CD14-positive monocyte (primary cell): ENCODE results near the gene UBE2J2. TPM values are rescaled to one million over a fixed set of nuclear protein-coding genes. Genes with fewer than 3 reads are reported as not detected.

Experiments
- DNase-seq, 3 donors: peaks; one replicate each; pipeline ENCODE4 v3.0.0-alpha.2; 2011 to 2022
- H2AFZ ChIP-seq: 2 replicates; pipeline ENCODE4 v1.6.0; 2012; ENCODE audit warnings: mild to moderate bottlenecking, low read depth, low read length, inconsistent platforms; ENCODE audit not compliant: insufficient read depth, poor library complexity, severe bottlenecking
- H3K27ac ChIP-seq, 2 donors: 1 replicate in 1 of 2; 2 replicates in 1 of 2; pipeline ENCODE4 v1.5.1; 2012 to 2013; ENCODE audit warnings: low read length in 2 of 2, control low read depth in 1 of 2, inconsistent platforms in 1 of 2, low read depth in 1 of 2, mild to moderate bottlenecking in 1 of 2
- H3K27me3 ChIP-seq, 2 donors: one replicate each; pipeline versions ENCODE4 v1.6.0 to v1.6.1; 2011 to 2013; ENCODE audit warnings: low read length in 2 of 2; ENCODE audit not compliant: control insufficient read depth in 2 of 2, insufficient read depth in 2 of 2
- H3K36me3 ChIP-seq, 2 donors: replicated peaks in 1 of 2; 1 replicate in 1 of 2; 2 replicates in 1 of 2; pipeline versions ENCODE4 v1.5.1 to v1.6.1; 2012 to 2013; ENCODE audit warnings: low read length in 2 of 2, control low read depth in 1 of 2, inconsistent platforms in 1 of 2, mild to moderate bottlenecking in 1 of 2; ENCODE audit not compliant: insufficient read depth in 2 of 2, control insufficient read depth in 1 of 2
- H3K4me1 ChIP-seq, 2 donors: 1 replicate in 1 of 2; 2 replicates in 1 of 2; pipeline versions ENCODE4 v1.5.1 to v1.6.1; 2012 to 2013; ENCODE audit warnings: low read length in 2 of 2, control low read depth in 1 of 2, inconsistent platforms in 1 of 2, mild to moderate bottlenecking in 1 of 2, moderate library complexity in 1 of 2; ENCODE audit not compliant: insufficient read depth in 2 of 2, control insufficient read depth in 1 of 2
- H3K4me2 ChIP-seq: replicated peaks from 2 replicates; pipeline ENCODE3; 2012; ENCODE audit warnings: low read length, moderate library complexity, mild to moderate bottlenecking; ENCODE audit not compliant: poor library complexity, severe bottlenecking; ENCODE audit errors: extremely low read depth
- H3K4me3 ChIP-seq, 3 experiments: fragments of 200-600 bp in 1 of 3; sonication (generic) in 1 of 3; replicated peaks in 1 of 3; 1 replicate in 2 of 3; 2 replicates in 1 of 3; pipeline ENCODE4 v1.5.1; 2011 to 2013; ENCODE audit warnings: low read length in 3 of 3, mild to moderate bottlenecking in 3 of 3, control low read depth in 2 of 3, low read depth in 2 of 3, inconsistent platforms in 1 of 3, moderate library complexity in 1 of 3
- H3K79me2 ChIP-seq: 2 replicates; pipeline ENCODE4 v1.6.0; 2012; ENCODE audit warnings: mild to moderate bottlenecking, control low read depth, inconsistent platforms, low read length, moderate library complexity; ENCODE audit not compliant: insufficient read depth
- H3K9ac ChIP-seq: 2 replicates; pipeline ENCODE4 v1.6.0; 2017; ENCODE audit warnings: low read length, mild to moderate bottlenecking; ENCODE audit not compliant: insufficient read depth, poor library complexity, severe bottlenecking
- H3K9me3 ChIP-seq, 2 donors: replicated peaks in 1 of 2; 1 replicate in 1 of 2; 2 replicates in 1 of 2; pipeline versions ENCODE4 v1.5.1 to v1.6.1; 2012 to 2013; ENCODE audit warnings: low read length in 2 of 2, control low read depth in 1 of 2; ENCODE audit not compliant: control insufficient read depth in 1 of 2, insufficient read depth in 1 of 2
- H4K20me1 ChIP-seq: 2 replicates; pipeline ENCODE4 v1.6.0; 2012; ENCODE audit warnings: mild to moderate bottlenecking, low read length, control low read depth, moderate library complexity; ENCODE audit not compliant: insufficient read depth
- H3K27ac Mint-ChIP-seq, 7 donors: one replicate each; pipeline ENCODE4 v1.8.0; 2020; ENCODE audit warnings: mild to moderate bottlenecking in 7 of 7, mixed read lengths in 7 of 7, moderate library complexity in 6 of 7, inconsistent platforms in 2 of 7
- H3K27me3 Mint-ChIP-seq, 3 donors: one replicate each; pipeline ENCODE4 v1.8.0; 2021 to 2022; ENCODE audit warnings: low read depth in 3 of 3, mild to moderate bottlenecking in 3 of 3, mixed read lengths in 3 of 3, moderate library complexity in 3 of 3, inconsistent platforms in 1 of 3
- H3K36me3 Mint-ChIP-seq, 2 donors: one replicate each; pipeline ENCODE4 v1.8.0; 2020; ENCODE audit warnings: mixed read lengths in 2 of 2, inconsistent platforms in 1 of 2, mild to moderate bottlenecking in 1 of 2
- H3K4me1 Mint-ChIP-seq: one replicate; pipeline ENCODE4 v1.8.0; 2020; ENCODE audit warnings: mild to moderate bottlenecking, mixed read lengths
- H3K4me3 Mint-ChIP-seq, 2 donors: one replicate each; pipeline ENCODE4 v1.8.0; 2020; ENCODE audit warnings: mild to moderate bottlenecking in 2 of 2, mixed read lengths in 2 of 2, moderate library complexity in 1 of 2
- H3K9me3 Mint-ChIP-seq, 7 donors: one replicate each; pipeline ENCODE4 v1.8.0; 2020 to 2022; ENCODE audit warnings: mixed read lengths in 7 of 7, mild to moderate bottlenecking in 6 of 7, moderate library complexity in 6 of 7, inconsistent platforms in 2 of 7
- WGBS: methylation state at CpG from one replicate; pipeline ENCODE4 v1.1.5; 2013; ENCODE audit warnings: missing lambda C conversion rate; ENCODE audit not compliant: insufficient coverage; 5-methylcytosine and 5-hydroxymethylcytosine counted together
- intact Hi-C, 2 donors: fragments of 100-400 bp; cut with micrococcal nuclease; formaldehyde crosslinking; loops; one replicate each; pipeline versions ENCODE4 v1.15.0 to v1.15.1; 2023
- polyA plus RNA-seq, 3 donors: library from polyadenylated mRNA; depleted of rRNA in 1 of 3; unstranded in 2 of 3; stranded (reverse) in 1 of 3; fragments of 300-500 nt in 2 of 3; fragments of >200 nt in 1 of 3; fragmentation: Illumina TruSeq in 2 of 3; gene quantifications; 1 replicate in 2 of 3; 2 replicates in 1 of 3; pipeline ENCODE4 v1.2.3, GENCODE V29; 2012 to 2021
- TF ChIP-seq, protein P1 (sequence below): fragments of 200-600 bp; IDR thresholded peaks from one replicate; pipeline ENCODE4 v1.8.0; 2022; ENCODE audit warnings: antibody characterized with exemption, mild to moderate bottlenecking

UBE2J2 gene
- polyA plus RNA-seq, 3 donors, result 36.5 to 83.2 (median 72.1) TPM

DNA sequence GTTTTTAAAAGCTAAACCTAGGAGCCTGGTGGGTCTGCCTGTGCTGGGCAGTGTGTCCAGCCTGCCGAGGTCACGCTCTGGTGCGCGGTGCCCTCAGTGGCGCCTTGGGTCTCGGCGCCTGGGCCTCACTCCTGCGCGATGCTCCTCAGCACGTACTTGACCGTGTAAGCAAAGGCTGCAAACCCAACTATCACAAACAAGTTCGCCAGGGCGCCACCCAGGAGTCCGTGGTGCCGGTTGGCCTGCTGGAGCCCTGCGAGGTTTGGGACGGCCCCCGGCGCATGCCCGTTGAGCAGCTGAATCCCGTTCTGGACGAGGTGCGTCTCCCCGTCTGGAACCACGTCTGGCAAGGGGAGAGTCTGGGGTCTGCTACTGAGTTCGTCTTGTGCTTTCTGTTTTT lies 18.6 kb downstream of the UBE2J2 start:
- Mint-ChIP-seq H3K9me3 (peaks cover 0 to 2% (median 0%) of the 10 kb centered on the region in 7 donors), H3K4me1 (peaks cover 8% of the 10 kb centered on the region), H3K36me3 (peaks cover 56 to 76% of the 10 kb centered on the region in 2 donors), H3K27ac (no peak overlapping the region), H3K4me3 (no peak overlapping the region), H3K27me3 (peaks cover 0 to 2% (median 0%) of the 10 kb centered on the region in 3 donors)
- Histone ChIP-seq H3K4me2 (no peak overlapping the region), H4K20me1 (peaks cover 76% of the 10 kb centered on the region), H3K27ac (no peak overlapping the region), H3K9ac (no peak overlapping the region), H3K79me2 (peaks cover 4% of the 10 kb centered on the region), H3K27me3 (no peaks in the 10 kb centered on the region), H3K4me3 (no peak overlapping the region), H3K9me3 (no peaks in the 10 kb centered on the region), H3K36me3 (peaks cover 53 to 71% of the 10 kb centered on the region in 2 donors), H3K4me1 (peaks cover 5% of the 10 kb centered on the region in 2 donors), H2AFZ (no peak overlapping the region)
- TF ChIP-seq, protein P1, sequence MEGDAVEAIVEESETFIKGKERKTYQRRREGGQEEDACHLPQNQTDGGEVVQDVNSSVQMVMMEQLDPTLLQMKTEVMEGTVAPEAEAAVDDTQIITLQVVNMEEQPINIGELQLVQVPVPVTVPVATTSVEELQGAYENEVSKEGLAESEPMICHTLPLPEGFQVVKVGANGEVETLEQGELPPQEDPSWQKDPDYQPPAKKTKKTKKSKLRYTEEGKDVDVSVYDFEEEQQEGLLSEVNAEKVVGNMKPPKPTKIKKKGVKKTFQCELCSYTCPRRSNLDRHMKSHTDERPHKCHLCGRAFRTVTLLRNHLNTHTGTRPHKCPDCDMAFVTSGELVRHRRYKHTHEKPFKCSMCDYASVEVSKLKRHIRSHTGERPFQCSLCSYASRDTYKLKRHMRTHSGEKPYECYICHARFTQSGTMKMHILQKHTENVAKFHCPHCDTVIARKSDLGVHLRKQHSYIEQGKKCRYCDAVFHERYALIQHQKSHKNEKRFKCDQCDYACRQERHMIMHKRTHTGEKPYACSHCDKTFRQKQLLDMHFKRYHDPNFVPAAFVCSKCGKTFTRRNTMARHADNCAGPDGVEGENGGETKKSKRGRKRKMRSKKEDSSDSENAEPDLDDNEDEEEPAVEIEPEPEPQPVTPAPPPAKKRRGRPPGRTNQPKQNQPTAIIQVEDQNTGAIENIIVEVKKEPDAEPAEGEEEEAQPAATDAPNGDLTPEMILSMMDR, result no peak
- no peak for DNase-seq
- 96% methylated on average over 21 of the region's 26 CpGs for WGBS
- intact Hi-C loops, result no loop called here

DNA sequence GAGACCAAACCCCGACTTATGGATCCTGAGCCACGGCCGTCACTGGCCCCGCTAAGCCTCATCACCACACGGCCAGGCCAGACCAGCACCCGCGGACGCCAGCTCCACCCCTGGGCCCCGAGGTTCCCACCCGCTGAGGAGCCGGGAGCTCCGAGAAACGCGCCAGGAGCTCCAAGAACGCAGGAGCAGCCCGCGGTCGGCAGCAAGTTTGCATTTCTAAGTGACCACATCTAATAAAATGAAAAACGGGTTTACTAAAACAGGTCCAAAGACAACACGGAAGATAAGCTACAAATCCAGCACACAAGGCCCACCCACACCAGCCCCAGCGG lies 19.0 kb downstream of the UBE2J2 start:
- Histone ChIP-seq H3K9me3 (no peaks in the 10 kb centered on the region), H3K4me1 (peaks cover under 1% of the 10 kb centered on the region in 2 donors), H4K20me1 (peaks cover 72% of the 10 kb centered on the region), H3K27ac (no peak overlapping the region), H2AFZ (no peak overlapping the region), H3K4me3 (no peak overlapping the region), H3K4me2 (no peak overlapping the region), H3K79me2 (peaks cover 4% of the 10 kb centered on the region), H3K36me3 (peaks cover 48 to 67% of the 10 kb centered on the region in 2 donors), H3K9ac (no peak overlapping the region), H3K27me3 (no peaks in the 10 kb centered on the region)
- H3K27ac Mint-ChIP-seq, result no peak overlapping the region
- no peak for DNase-seq
- no peaks in the 10 kb centered on the region for H3K9me3 Mint-ChIP-seq
- no peak overlapping the region for H3K4me3 Mint-ChIP-seq
- TF ChIP-seq, protein P1, result no peak
- intact Hi-C loops, result no loop called here
- peaks cover 51 to 71% of the 10 kb centered on the region in 2 donors for H3K36me3 Mint-ChIP-seq
- peaks cover 0 to 2% (median 0%) of the 10 kb centered on the region in 3 donors for H3K27me3 Mint-ChIP-seq
- H3K4me1 Mint-ChIP-seq, result peaks cover 3% of the 10 kb centered on the region
- WGBS, result 97% methylated on average over 20 of the region's 21 CpGs
